Stomach (tissue), 4 donors: Measurements from ENCODE around the gene ZBTB46.

ENCODE experiments used
- POLR2A ChIP-seq, 4 donors: fragments of 450-650 bp; IDR thresholded peaks; one replicate each; pipeline ENCODE4 v1.6.1; 2016; ENCODE audit warnings: antibody characterized with exemption in 4 of 4, control low read depth in 2 of 4, mild to moderate bottlenecking in 1 of 4, moderate library complexity in 1 of 4
- POLR2AphosphoS5 ChIP-seq, 3 donors: sonication (generic); formaldehyde crosslinking; IDR thresholded peaks; one replicate each; pipeline ENCODE4 v1.6.1; 2016; ENCODE audit warnings: antibody characterized with exemption in 3 of 3

DNA sequence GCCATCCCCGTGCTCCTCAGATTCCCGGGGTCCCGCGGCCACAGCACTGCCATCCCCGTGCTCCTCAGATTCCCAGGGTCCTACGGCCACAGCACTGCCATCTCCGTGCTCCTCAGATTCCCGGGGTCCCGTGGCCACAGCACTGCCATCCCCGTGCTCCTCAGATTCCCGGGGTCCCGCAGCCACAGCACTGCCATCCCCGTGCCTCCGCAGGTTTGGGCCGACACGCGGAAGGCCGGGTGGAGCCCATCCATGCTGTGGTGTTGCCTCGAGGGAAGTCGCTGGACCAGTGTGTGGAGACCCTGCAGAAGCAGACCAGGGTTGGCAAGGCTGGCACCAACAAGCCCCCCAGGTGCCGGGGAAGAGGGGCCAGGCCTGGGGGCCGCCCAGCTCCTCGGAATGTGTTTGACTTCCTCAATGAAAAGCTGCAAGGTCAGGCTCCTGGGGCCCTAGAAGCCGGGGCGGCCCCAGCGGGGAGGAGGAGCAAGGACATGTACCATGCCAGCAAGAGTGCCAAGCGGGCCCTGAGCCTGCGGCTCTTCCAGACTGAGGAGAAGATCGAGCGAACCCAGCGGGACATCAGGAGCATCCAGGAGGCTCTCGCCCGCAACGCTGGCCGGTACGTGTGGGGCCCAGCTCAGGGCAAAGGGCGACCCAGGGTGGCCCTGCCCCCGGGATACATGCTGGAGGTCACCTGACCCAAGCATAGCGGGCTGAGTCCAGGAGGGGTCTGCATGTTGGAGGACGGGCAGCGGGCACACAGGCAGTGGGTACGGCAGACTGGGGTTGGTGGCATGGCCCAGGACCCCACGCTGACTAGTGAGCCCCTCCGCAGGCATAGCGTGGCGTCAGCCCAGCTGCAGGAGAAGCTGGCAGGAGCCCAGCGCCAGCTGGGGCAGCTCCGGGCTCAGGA, 95.9 kb downstream of the ZBTB46 start:
- TF ChIP-seq POLR2AphosphoS5 (IDR thresholded peaks at IDR 0.05) (no peak), POLR2A (IDR thresholded peaks at IDR 0.05) (no peak)
